Immature natural killer cell (primary cell): ENCODE results near the gene DCAF6. TPM values are rescaled to one million over a fixed set of nuclear protein-coding genes. Genes with fewer than 3 reads are reported as not detected.
"Not testable (repeated sequence)": the region's sequence is repeated elsewhere in the genome, so short reads cannot be mapped to it uniquely, and the experiment has no call there.

Experiments
- DNase-seq, 3 donors: peaks; one replicate each; pipeline ENCODE4 v3.0.0; 2022; ENCODE audit warnings: mixed read lengths in 1 of 3
- H3K27ac Mint-ChIP-seq, 6 donors: one replicate each; pipeline ENCODE4 v1.8.0; 2020; ENCODE audit warnings: mixed read lengths in 6 of 6, mild to moderate bottlenecking in 5 of 6, inconsistent platforms in 4 of 6, moderate library complexity in 3 of 6
- H3K27me3 Mint-ChIP-seq, 3 donors: one replicate each; pipeline ENCODE4 v1.8.0; 2020 to 2021; ENCODE audit warnings: low read depth in 3 of 3, mild to moderate bottlenecking in 3 of 3, mixed read lengths in 3 of 3, moderate library complexity in 3 of 3, inconsistent platforms in 1 of 3
- H3K36me3 Mint-ChIP-seq, 3 donors: one replicate each; pipeline ENCODE4 v1.8.0; 2020; ENCODE audit warnings: mixed read lengths in 3 of 3, inconsistent platforms in 2 of 3, mild to moderate bottlenecking in 2 of 3
- H3K4me1 Mint-ChIP-seq, 2 donors: one replicate each; pipeline ENCODE4 v1.8.0; 2020; ENCODE audit warnings: inconsistent platforms in 2 of 2, mild to moderate bottlenecking in 2 of 2, mixed read lengths in 2 of 2, moderate library complexity in 1 of 2
- H3K4me3 Mint-ChIP-seq, 5 donors: one replicate each; pipeline ENCODE4 v1.8.0; 2020; ENCODE audit warnings: mild to moderate bottlenecking in 5 of 5, mixed read lengths in 5 of 5, inconsistent platforms in 3 of 5, moderate library complexity in 3 of 5
- H3K9me3 Mint-ChIP-seq, 6 donors: one replicate each; pipeline ENCODE4 v1.8.0; 2020; ENCODE audit warnings: mild to moderate bottlenecking in 6 of 6, mixed read lengths in 6 of 6, inconsistent platforms in 4 of 6, moderate library complexity in 3 of 6
- polyA plus RNA-seq, 3 donors: library from polyadenylated mRNA; unstranded; fragments of 300-500 nt; fragmentation: Illumina TruSeq; gene quantifications; one replicate each; pipeline ENCODE4 v1.2.3, GENCODE V29; 2021

DCAF6 gene, protein sequence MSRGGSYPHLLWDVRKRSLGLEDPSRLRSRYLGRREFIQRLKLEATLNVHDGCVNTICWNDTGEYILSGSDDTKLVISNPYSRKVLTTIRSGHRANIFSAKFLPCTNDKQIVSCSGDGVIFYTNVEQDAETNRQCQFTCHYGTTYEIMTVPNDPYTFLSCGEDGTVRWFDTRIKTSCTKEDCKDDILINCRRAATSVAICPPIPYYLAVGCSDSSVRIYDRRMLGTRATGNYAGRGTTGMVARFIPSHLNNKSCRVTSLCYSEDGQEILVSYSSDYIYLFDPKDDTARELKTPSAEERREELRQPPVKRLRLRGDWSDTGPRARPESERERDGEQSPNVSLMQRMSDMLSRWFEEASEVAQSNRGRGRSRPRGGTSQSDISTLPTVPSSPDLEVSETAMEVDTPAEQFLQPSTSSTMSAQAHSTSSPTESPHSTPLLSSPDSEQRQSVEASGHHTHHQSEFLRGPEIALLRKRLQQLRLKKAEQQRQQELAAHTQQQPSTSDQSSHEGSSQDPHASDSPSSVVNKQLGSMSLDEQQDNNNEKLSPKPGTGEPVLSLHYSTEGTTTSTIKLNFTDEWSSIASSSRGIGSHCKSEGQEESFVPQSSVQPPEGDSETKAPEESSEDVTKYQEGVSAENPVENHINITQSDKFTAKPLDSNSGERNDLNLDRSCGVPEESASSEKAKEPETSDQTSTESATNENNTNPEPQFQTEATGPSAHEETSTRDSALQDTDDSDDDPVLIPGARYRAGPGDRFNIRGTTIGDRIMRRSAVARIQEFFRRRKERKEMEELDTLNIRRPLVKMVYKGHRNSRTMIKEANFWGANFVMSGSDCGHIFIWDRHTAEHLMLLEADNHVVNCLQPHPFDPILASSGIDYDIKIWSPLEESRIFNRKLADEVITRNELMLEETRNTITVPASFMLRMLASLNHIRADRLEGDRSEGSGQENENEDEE
- polyA plus RNA-seq, result 10 to 100 TPM in 2 of 3 donors, 1 to 10 TPM in 1; 9.6 to 13.6 (median 10.3) TPM

DNA sequence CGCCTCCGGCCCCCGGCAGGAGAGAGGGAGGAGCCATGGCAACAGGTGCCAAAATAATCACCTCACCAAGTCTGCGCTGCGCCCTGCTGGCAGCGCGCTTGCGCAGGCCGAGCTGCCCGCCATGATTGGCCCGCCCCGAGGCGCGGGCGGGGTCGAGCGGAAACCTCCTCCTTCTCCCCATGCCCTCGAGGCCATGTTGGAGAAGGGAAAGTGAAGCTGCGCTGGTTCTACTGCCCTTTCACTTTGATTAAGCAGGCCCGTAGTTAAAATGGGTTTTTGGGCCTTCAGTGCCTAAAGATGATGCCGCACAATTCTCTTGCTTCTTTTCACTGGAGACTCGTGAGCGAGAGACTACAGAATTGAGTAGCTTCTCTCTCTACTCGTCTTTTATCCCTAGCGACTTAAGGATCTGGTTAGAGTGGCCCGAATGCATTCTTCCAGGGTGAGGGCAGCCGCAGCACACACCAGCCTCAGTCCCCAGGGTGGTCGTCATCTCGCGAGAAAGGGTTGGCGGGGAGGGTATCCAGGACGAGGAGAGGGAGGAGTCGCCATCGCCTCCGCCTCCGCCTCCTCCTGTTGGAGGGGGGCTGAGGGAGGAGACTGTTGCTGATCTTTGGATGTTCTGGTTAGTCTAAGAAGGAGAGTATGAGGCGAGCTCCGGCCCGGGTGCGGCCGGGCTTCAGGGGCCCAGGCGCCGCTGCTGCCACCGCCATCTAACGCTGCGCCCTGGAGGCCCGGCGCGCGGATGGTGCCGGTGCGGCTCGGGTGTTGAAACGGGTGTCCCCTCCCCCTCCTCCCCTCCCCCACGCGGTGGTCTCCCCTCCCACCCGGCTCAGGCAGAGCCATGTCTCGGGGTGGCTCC lies at the start of gene DCAF6:
DCAF6 (plus strand) TSS at position 616 of the 862 bp plus-strand sequence; CDS start at position 845, 229 bp downstream.
- peak within 1 kb of the TSS; percentile 95 to 98 (median 97) for H3K4me3 Mint-ChIP-seq
- H3K36me3 Mint-ChIP-seq, result no peaks in the 10 kb centered on the region
- peak within 1 kb of the TSS; percentile 93 to 99 (median 98) for H3K27ac Mint-ChIP-seq
- H3K27me3 Mint-ChIP-seq, result peaks cover 16 to 20% (median 17%) of the 10 kb centered on the region in 3 donors
- DNase-seq, result peak; percentile 98 to 99 (median 99)
- H3K9me3 Mint-ChIP-seq, result no peaks in the 10 kb centered on the region
- H3K4me1 Mint-ChIP-seq, result peaks cover 34 to 38% of the 10 kb centered on the region in 2 donors

GRCh38 chr1:167887187-167887586 lies 49.3 kb upstream of the DCAF6 start:
- DNase-seq, H3K27me3 Mint-ChIP-seq, H3K9me3 Mint-ChIP-seq, H3K36me3 Mint-ChIP-seq, H3K4me3 Mint-ChIP-seq, H3K4me1 Mint-ChIP-seq, H3K27ac Mint-ChIP-seq: not testable (repeated sequence)

DNA sequence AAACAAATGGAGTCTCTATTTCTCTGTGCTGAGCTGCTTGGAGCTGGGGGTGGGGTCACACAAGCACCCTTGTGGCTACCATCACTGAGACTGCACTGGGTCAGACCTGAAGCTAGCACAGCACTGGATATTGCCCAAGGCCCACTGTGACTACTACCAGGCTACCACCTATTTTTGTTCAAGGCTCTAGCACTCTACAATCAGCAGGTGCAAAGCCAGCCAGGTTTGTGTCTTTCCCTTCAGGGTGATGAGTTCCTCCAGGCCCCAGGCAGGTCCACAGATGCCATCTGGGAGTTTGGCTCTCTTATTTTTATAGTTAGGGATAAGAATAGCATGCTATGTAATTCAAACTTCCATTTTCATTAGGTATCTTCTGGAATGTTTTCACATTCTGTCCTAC lies 46.1 kb upstream of the DCAF6 start:
- Mint-ChIP-seq H3K4me3 (no peak overlapping the region), H3K27ac (no peak overlapping the region), H3K27me3 (peaks cover 1 to 5% (median 4%) of the 10 kb centered on the region in 3 donors), H3K4me1 (no peaks in the 10 kb centered on the region), H3K36me3 (no peaks in the 10 kb centered on the region), H3K9me3 (peaks cover 0 to 1% (median 0%) of the 10 kb centered on the region in 6 donors)
- no peak for DNase-seq

DNA sequence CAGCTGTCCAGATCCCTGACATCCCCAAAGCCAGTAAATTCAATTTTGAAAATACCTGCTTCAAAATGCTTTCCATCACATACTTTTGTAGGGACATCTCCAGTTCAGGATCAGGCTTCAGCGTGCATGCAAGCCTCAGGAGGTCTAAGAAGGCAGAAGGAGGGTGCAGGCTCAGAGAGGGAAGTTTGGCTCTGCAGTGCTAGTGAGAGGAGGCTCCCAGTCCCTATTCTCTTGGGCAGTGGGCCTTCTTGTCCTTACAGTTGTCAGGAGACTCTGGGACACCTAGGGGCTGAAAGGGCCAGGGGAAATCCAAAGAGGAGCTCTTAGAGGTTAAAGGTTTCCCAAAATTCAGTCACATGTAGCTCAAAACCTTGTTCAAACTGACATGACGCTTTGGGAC lies 42.7 kb upstream of the DCAF6 start:
- Mint-ChIP-seq H3K4me3 (no peak overlapping the region), H3K27ac (no peak overlapping the region), H3K27me3 (peaks cover 0 to 4% (median 0%) of the 10 kb centered on the region in 3 donors), H3K4me1 (no peaks in the 10 kb centered on the region), H3K36me3 (no peaks in the 10 kb centered on the region), H3K9me3 (no peaks in the 10 kb centered on the region)
- DNase-seq, result no peak

GRCh38 chr1:167898578-167899222 lies 37.8 kb upstream of the DCAF6 start:
- H3K27me3 Mint-ChIP-seq, result peaks cover 0 to under 1% (median 0%) of the 10 kb centered on the region in 3 donors
- no peak overlapping the region for H3K4me3 Mint-ChIP-seq
- no peaks in the 10 kb centered on the region for H3K4me1 Mint-ChIP-seq
- H3K9me3 Mint-ChIP-seq, result no peaks in the 10 kb centered on the region
- no peaks in the 10 kb centered on the region for H3K36me3 Mint-ChIP-seq
- no peak overlapping the region for H3K27ac Mint-ChIP-seq
- no peak for DNase-seq

DNA sequence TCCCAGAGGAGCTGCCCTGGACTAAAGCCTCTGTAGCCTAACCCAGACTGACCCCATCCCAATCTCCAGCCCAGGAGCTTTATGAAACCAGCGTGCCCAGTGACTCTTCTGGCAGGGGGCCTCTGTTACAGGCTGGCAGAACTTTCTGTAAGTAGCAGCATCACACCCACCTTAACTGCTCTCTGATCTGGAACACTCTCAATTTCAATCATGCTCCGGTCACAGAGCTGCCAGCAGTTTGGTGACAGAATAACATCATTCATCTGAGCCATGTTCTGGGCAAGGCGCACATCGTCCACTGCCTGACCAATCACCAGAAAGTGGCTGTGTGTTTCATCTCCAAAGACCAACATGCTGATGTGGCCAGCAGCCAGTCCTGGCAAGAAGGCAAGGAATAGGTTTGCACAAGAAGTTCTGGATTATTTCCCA lies 37.2 kb upstream of the DCAF6 start:
- Mint-ChIP-seq H3K9me3 (no peaks in the 10 kb centered on the region), H3K36me3 (no peaks in the 10 kb centered on the region), H3K4me1 (no peaks in the 10 kb centered on the region), H3K4me3 (no peak overlapping the region), H3K27me3 (peaks cover 0 to 2% (median 0%) of the 10 kb centered on the region in 3 donors), H3K27ac (no peak overlapping the region)
- DNase-seq, result no peak

DNA sequence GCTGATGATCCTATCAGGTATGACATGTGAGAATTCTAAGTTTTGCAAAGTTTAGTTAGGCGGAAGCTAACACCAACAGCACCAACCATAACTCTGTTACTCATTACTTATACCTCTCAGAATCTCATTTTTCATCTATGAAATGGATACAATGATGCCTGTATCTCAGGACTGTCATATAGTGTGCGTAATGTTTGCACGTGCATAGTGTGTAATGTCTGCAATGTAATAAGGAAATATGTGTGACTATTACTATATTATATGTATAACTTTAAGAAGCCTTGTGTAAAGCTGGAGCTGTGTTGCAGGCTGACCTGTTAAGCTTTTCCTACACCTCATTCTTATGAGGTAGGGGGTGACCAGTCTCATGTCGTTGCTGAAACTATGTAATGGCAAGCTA lies 35.6 kb upstream of the DCAF6 start:
- Mint-ChIP-seq H3K27ac (no peak overlapping the region), H3K27me3 (peaks cover 0 to 4% (median 0%) of the 10 kb centered on the region in 3 donors), H3K9me3 (no peaks in the 10 kb centered on the region), H3K36me3 (no peaks in the 10 kb centered on the region), H3K4me1 (no peaks in the 10 kb centered on the region), H3K4me3 (no peak overlapping the region)
- no peak for DNase-seq

DNA sequence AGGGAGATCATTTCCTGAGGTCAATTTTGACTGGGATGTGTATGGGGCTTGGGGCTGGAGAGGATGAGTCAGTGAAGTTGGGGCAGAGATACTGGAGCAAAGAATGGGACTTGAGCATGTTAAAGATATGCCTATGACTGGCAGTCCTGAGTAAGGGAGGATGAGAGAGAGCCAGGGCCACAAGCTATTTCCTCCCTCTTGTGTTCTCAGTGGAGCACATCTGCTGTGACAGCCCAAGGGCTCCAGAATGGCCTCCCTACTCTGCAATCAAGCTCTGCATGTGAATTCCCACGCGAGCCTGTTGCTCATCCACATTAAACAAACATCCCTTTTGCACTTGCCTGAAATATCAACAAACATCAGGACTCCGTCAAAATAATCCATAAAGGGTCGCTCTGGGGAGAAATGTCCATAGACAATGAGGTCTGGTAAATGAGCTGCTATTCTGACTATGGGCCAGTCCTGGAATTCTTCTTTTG lies 31.8 kb upstream of the DCAF6 start:
- Mint-ChIP-seq H3K4me3 (no peak overlapping the region), H3K27me3 (peaks cover 0 to 9% (median 3%) of the 10 kb centered on the region in 3 donors), H3K36me3 (peaks cover 0 to 3% (median 0%) of the 10 kb centered on the region in 3 donors), H3K27ac (no peak overlapping the region), H3K9me3 (peaks cover 0 to 16% (median 3%) of the 10 kb centered on the region in 6 donors), H3K4me1 (no peaks in the 10 kb centered on the region)
- no peak for DNase-seq

DNA sequence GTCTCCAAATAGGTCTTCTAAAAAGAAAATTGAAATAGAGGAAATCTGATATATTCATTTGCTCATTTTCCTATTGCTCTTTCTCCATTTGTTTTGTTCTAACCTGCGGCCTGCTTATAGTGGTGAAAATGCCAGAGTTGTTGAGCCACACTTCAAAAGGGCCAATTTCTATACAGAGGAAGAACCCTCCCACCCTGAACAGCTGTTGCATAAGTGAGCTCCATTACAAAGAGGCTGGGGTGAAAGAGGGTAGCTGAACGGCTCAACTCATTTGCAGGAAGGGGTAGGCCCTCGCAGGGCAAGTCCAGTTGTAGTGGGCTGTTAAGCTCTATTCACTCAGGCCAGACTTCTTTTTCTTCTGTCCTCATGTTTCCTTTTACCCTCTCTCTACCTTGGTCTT lies 31.3 kb upstream of the DCAF6 start:
- no peak for DNase-seq
- Mint-ChIP-seq H3K36me3 (peaks cover 0 to 4% (median 3%) of the 10 kb centered on the region in 3 donors), H3K27ac (no peak overlapping the region), H3K4me1 (no peaks in the 10 kb centered on the region), H3K4me3 (no peak overlapping the region), H3K9me3 (peaks cover 2 to 21% (median 7%) of the 10 kb centered on the region in 6 donors), H3K27me3 (peaks cover 0 to 9% (median 3%) of the 10 kb centered on the region in 3 donors)

DNA sequence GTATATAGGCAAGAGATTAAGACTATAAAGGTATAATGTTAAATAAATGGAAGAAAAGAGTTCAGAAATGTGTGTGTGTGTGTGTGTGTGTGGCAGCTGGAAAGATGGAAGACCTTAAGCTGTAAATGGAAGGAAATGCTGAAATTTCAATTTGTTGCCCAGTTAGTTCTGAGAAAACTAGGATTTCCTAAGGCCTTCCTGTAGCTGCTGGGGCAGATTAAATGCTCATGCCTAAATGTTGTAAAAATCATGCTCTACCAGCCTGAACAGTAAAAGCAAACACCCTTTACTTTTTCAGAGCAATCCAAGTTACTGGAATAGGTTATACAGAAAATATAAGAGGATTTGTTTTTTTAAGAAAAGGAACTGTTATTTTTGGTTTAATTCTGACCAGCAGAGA lies 30.8 kb upstream of the DCAF6 start:
- Mint-ChIP-seq H3K36me3 (peaks cover 0 to 6% (median 3%) of the 10 kb centered on the region in 3 donors), H3K27me3 (peaks cover 0 to 9% (median 3%) of the 10 kb centered on the region in 3 donors), H3K4me1 (no peaks in the 10 kb centered on the region), H3K27ac (no peak overlapping the region), H3K9me3 (peaks cover 2 to 25% (median 9%) of the 10 kb centered on the region in 6 donors), H3K4me3 (no peak overlapping the region)
- no peak for DNase-seq

DNA sequence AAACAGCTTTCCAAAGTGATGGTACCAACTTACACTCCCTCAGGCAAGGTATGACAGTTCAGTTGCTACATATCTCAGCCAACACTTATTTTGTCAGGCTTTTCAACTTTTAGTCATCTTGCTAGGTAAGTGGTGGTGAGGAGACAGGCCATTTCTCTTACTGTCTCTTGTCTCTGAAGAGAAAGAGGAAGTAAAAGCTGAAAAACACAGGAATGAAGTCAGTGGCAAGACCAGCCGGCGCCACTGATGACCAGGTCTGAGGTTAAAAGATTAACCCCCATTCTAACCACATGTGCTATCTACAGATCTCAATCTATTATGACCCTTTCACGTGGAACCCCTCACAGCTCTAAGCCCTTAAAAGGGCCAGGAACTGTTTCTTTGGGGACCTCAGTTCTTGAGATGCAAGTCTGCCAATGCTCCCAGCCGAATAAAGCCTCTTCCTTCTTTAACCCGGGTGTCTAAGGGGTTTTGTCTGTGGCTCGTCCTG lies 26.7 kb upstream of the DCAF6 start:
- no peak overlapping the region for H3K27ac Mint-ChIP-seq
- H3K4me1 Mint-ChIP-seq, result no peaks in the 10 kb centered on the region
- H3K4me3 Mint-ChIP-seq, result no peak overlapping the region
- H3K27me3 Mint-ChIP-seq, result peaks cover 2 to 6% (median 3%) of the 10 kb centered on the region in 3 donors
- DNase-seq, result no peak
- H3K36me3 Mint-ChIP-seq, result peaks cover 0 to 6% (median 3%) of the 10 kb centered on the region in 3 donors
- peaks cover 2 to 25% (median 10%) of the 10 kb centered on the region in 6 donors for H3K9me3 Mint-ChIP-seq

- peaks cover 2 to 5% (median 4%) of the 10 kb centered on the region in 3 donors for H3K27me3 Mint-ChIP-seq
- no peak for DNase-seq
- peaks cover 2 to 25% (median 10%) of the 10 kb centered on the region in 6 donors for H3K9me3 Mint-ChIP-seq
- H3K4me1 Mint-ChIP-seq, result no peaks in the 10 kb centered on the region
- no peak overlapping the region for H3K4me3 Mint-ChIP-seq
- peaks cover 0 to 6% (median 3%) of the 10 kb centered on the region in 3 donors for H3K36me3 Mint-ChIP-seq
- no peak overlapping the region for H3K27ac Mint-ChIP-seq
Measured at GRCh38 chr1:167910530-167910929, 26.0 kb upstream of the DCAF6 start.
